ENCODE results near the gene LZTR1.

The LZTR1 gene

DNA sequence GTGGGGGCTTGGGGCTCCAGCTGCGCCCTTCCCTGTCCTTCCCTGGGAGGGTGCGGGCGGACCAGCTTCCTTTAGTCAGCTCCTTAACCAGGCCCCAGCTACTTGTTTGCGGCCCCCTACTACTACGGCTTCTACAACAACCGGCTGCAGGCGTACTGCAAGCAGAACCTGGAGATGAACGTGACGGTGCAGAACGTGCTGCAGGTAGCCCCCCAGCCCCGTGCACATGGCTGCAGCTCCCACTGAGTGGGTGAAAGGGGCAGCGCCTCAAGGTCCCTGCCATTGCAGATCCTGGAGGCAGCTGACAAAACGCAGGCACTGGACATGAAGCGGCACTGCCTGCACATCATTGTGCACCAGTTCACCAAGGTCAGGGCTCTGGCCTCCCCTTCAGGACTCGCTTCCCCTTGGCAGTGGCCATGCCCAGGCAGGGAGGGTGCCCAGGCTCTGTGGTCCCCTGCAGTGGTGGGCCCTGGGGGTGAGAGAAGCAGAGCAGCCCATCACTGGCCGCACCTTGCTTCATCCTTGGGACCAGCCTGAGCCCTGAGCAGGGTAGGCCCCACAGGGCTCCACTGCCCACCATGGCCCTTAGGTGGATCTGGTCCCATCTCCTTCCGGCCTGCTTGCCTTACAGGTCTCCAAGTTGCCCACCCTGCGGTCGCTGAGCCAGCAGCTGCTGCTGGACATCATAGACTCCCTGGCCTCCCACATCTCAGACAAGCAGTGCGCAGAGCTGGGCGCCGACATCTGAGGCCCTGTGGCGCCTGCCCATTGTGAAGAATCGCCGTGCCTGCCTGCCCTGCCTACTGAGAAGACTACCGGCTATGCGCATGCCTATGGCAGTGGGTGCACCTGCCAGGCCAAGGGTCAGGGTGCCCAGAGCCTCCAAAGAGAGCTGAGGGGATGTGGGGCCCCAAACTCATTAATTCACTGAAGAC is 14.8 kb downstream of the LZTR1 start:
- no peak for TF ChIP-seq ZBTB7A (IDR thresholded peaks at IDR 0.05; ENCODE audit: low read depth)
- TF ChIP-seq NFIC (IDR thresholded peaks at IDR 0.05): no peak
- TF ChIP-seq RAD21 (IDR thresholded peaks at IDR 0.05; ENCODE audit: low read depth): no peak
- no peak for TF ChIP-seq TCF12 (IDR thresholded peaks at IDR 0.05; ENCODE audit: low read depth)
- no peak for TF ChIP-seq EP300 (IDR thresholded peaks at IDR 0.05; ENCODE audit: borderline replicate concordance)
- no peak for TF ChIP-seq EGR1 (IDR thresholded peaks at IDR 0.05)
- TF ChIP-seq, protein P1, sequence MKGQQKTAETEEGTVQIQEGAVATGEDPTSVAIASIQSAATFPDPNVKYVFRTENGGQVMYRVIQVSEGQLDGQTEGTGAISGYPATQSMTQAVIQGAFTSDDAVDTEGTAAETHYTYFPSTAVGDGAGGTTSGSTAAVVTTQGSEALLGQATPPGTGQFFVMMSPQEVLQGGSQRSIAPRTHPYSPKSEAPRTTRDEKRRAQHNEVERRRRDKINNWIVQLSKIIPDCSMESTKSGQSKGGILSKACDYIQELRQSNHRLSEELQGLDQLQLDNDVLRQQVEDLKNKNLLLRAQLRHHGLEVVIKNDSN (IDR thresholded peaks at IDR 0.05): no peak
- no peak for TF ChIP-seq TEAD4 (IDR thresholded peaks at IDR 0.05)
- TF ChIP-seq, protein P2, sequence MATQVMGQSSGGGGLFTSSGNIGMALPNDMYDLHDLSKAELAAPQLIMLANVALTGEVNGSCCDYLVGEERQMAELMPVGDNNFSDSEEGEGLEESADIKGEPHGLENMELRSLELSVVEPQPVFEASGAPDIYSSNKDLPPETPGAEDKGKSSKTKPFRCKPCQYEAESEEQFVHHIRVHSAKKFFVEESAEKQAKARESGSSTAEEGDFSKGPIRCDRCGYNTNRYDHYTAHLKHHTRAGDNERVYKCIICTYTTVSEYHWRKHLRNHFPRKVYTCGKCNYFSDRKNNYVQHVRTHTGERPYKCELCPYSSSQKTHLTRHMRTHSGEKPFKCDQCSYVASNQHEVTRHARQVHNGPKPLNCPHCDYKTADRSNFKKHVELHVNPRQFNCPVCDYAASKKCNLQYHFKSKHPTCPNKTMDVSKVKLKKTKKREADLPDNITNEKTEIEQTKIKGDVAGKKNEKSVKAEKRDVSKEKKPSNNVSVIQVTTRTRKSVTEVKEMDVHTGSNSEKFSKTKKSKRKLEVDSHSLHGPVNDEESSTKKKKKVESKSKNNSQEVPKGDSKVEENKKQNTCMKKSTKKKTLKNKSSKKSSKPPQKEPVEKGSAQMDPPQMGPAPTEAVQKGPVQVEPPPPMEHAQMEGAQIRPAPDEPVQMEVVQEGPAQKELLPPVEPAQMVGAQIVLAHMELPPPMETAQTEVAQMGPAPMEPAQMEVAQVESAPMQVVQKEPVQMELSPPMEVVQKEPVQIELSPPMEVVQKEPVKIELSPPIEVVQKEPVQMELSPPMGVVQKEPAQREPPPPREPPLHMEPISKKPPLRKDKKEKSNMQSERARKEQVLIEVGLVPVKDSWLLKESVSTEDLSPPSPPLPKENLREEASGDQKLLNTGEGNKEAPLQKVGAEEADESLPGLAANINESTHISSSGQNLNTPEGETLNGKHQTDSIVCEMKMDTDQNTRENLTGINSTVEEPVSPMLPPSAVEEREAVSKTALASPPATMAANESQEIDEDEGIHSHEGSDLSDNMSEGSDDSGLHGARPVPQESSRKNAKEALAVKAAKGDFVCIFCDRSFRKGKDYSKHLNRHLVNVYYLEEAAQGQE (IDR thresholded peaks at IDR 0.05; ENCODE audit: low read depth): no peak
- TF ChIP-seq CEBPB (IDR thresholded peaks at IDR 0.05): no peak
- TF ChIP-seq FOXM1 (IDR thresholded peaks at IDR 0.05; ENCODE audit: borderline replicate concordance, low read depth): no peak
- TF ChIP-seq TAF1 (IDR thresholded peaks at IDR 0.05; ENCODE audit: low read depth): no peak
- TF ChIP-seq CREB1 (IDR thresholded peaks at IDR 0.05; ENCODE audit: low read depth): no peak
- TF ChIP-seq MAX (IDR thresholded peaks at IDR 0.05): no peak
- no peak for TF ChIP-seq YY1 (IDR thresholded peaks at IDR 0.05; ENCODE audit: low read depth)

- no peak for TF ChIP-seq MAX (IDR thresholded peaks at IDR 0.05)
- TF ChIP-seq, protein P1 (IDR thresholded peaks at IDR 0.05): no peak
- TF ChIP-seq TAF1 (IDR thresholded peaks at IDR 0.05; ENCODE audit: low read depth): no peak
- no peak for TF ChIP-seq CEBPB (IDR thresholded peaks at IDR 0.05)
- no peak for TF ChIP-seq FOXM1 (IDR thresholded peaks at IDR 0.05; ENCODE audit: borderline replicate concordance, low read depth)
- TF ChIP-seq EP300 (IDR thresholded peaks at IDR 0.05; ENCODE audit: borderline replicate concordance): no peak
Observed at GRCh38 chr22:20997536-20998257, 15.6 kb downstream of the LZTR1 start.

GRCh38 chr22:20998411-20999336 is 16.6 kb downstream of the LZTR1 start:
- TF ChIP-seq CREB1 (IDR thresholded peaks at IDR 0.05; ENCODE audit: low read depth) (no peak), MAX (IDR thresholded peaks at IDR 0.05) (no peak), YY1 (IDR thresholded peaks at IDR 0.05; ENCODE audit: low read depth) (no peak), TAF1 (IDR thresholded peaks at IDR 0.05; ENCODE audit: low read depth) (no peak), FOXM1 (IDR thresholded peaks at IDR 0.05; ENCODE audit: borderline replicate concordance, low read depth) (no peak), EP300 (IDR thresholded peaks at IDR 0.05; ENCODE audit: borderline replicate concordance) (no peak), RAD21 (IDR thresholded peaks at IDR 0.05; ENCODE audit: low read depth) (no peak), EGR1 (IDR thresholded peaks at IDR 0.05) (no peak), CEBPB (IDR thresholded peaks at IDR 0.05) (no peak), TEAD4 (IDR thresholded peaks at IDR 0.05) (no peak)
- TF ChIP-seq, protein P1 (IDR thresholded peaks at IDR 0.05): no peak
- TF ChIP-seq, protein P2 (IDR thresholded peaks at IDR 0.05; ENCODE audit: low read depth): no peak
